Activated naive CD4-positive, alpha-beta T cell treated with anti-CD3 and anti-CD28 coated beads, Interleukin-2, amount 50 U/mL, for 72 hours (primary cell): Measurements from ENCODE around the gene RNU2-1. TPM values are rescaled to one million over a fixed set of nuclear protein-coding genes. Genes with fewer than 3 reads are reported as not detected.
A peak's percentile ranks its signal among the peaks of the same experiment; 100 is the strongest.
"Not testable (repeated sequence)": the region's sequence is repeated elsewhere in the genome, so short reads cannot be mapped to it uniquely, and the experiment has no call there.

Experiments
- ATAC-seq, 2 donors: fragments of 150-1000 bp; cut with Tn5 transposase; 2 replicates each; pipeline ENCODE4 v1.10.0; 2021; ENCODE audit warnings: mild to moderate bottlenecking in 2 of 2, moderate library complexity in 2 of 2
- DNase-seq, 2 donors: peaks; one replicate each; pipeline ENCODE4 v3.0.0; 2021 to 2022; ENCODE audit warnings: low spot score in 2 of 2
- H3K27ac Mint-ChIP-seq, 2 donors: one replicate each; pipeline ENCODE4 v1.8.0; 2022; ENCODE audit warnings: mild to moderate bottlenecking in 2 of 2, mixed read lengths in 2 of 2
- H3K36me3 Mint-ChIP-seq, 2 donors: one replicate each; pipeline ENCODE4 v1.8.0; 2022; ENCODE audit warnings: mixed read lengths in 2 of 2
- H3K9me3 Mint-ChIP-seq, 2 donors: one replicate each; pipeline ENCODE4 v1.8.0; 2022; ENCODE audit warnings: mixed read lengths in 2 of 2
- total RNA-seq, 2 donors: library from RNA; stranded (reverse); gene quantifications; one replicate each; pipeline ENCODE4 v1.2.3, GENCODE V29; 2022

RNU2-1 gene
- total RNA-seq, 2 donors from 2014 or later, result 5,470 to 5,569 TPM

- Mint-ChIP-seq H3K36me3 (peaks cover 5 to 7% of the 10 kb centered on the region in 2 donors), H3K27ac (peak overlapping the region in 1 of 2 donors; percentile 61), H3K9me3 (no peaks in the 10 kb centered on the region)
- DNase-seq (no peak), ATAC-seq (no peak)
Measured at GRCh38 chr17:43219746-43220380, 13.9 kb downstream of the RNU2-1 start.

GRCh38 chr17:43219001-43219400, 14.8 kb downstream of the RNU2-1 start:
- peaks cover 5 to 9% of the 10 kb centered on the region in 2 donors for H3K36me3 Mint-ChIP-seq
- no peaks in the 10 kb centered on the region for H3K9me3 Mint-ChIP-seq
- no peak for DNase-seq
- no peak for ATAC-seq
- peak overlapping the region; percentile 61 to 84 for H3K27ac Mint-ChIP-seq

GRCh38 chr17:43217614-43218087, 16.1 kb downstream of the RNU2-1 start:
- no peaks in the 10 kb centered on the region for H3K9me3 Mint-ChIP-seq
- peak; percentile 94 to 95 for ATAC-seq

GRCh38 chr17:43216762-43217613, 16.8 kb downstream of the RNU2-1 start:
- ATAC-seq, result no peak
- DNase-seq, result no peak
- H3K9me3 Mint-ChIP-seq, result no peaks in the 10 kb centered on the region
- peak overlapping the region; percentile 85 to 91 for H3K27ac Mint-ChIP-seq
- peaks cover 12 to 13% of the 10 kb centered on the region in 2 donors for H3K36me3 Mint-ChIP-seq

More at GRCh38 chr17:43217614-43218087, 16.1 kb downstream of the RNU2-1 start:
- DNase-seq, result peak in 1 of 2 donors; percentile 58
- Mint-ChIP-seq H3K36me3 (peaks cover 5 to 13% of the 10 kb centered on the region in 2 donors), H3K27ac (peak overlapping the region; percentile 85 to 91)

- Mint-ChIP-seq H3K9me3 (no peaks in the 10 kb centered on the region), H3K36me3 (peaks cover 13 to 14% of the 10 kb centered on the region in 2 donors), H3K27ac (peak overlapping the region in 1 of 2 donors; percentile 34)
- ATAC-seq (no peak), DNase-seq (no peak)
Measured at GRCh38 chr17:43216369-43216761, 17.4 kb downstream of the RNU2-1 start.

GRCh38 chr17:43215341-43215740, 18.4 kb downstream of the RNU2-1 start:
- H3K36me3 Mint-ChIP-seq, result peaks cover 19% of the 10 kb centered on the region in 2 donors
- no peak for ATAC-seq

GRCh38 chr17:43213545-43213944, 20.2 kb downstream of the RNU2-1 start:
- Mint-ChIP-seq H3K36me3 (peaks cover 19% of the 10 kb centered on the region in 2 donors), H3K9me3 (no peaks in the 10 kb centered on the region), H3K27ac (peak overlapping the region in 1 of 2 donors; percentile 91)
- DNase-seq (no peak), ATAC-seq (no peak)

More at GRCh38 chr17:43215341-43215740, 18.4 kb downstream of the RNU2-1 start:
- Mint-ChIP-seq H3K9me3 (no peaks in the 10 kb centered on the region), H3K27ac (no peak overlapping the region)
- no peak for DNase-seq

- H3K36me3 Mint-ChIP-seq, result peaks cover 19% of the 10 kb centered on the region in 2 donors
- ATAC-seq (no peak), DNase-seq (no peak)
- no peaks in the 10 kb centered on the region for H3K9me3 Mint-ChIP-seq
- peak overlapping the region; percentile 91 to 97 for H3K27ac Mint-ChIP-seq
Measured at GRCh38 chr17:43212641-43213490, 20.9 kb downstream of the RNU2-1 start.

- ATAC-seq (peak; percentile 95), DNase-seq (peak; percentile 74 to 81)
- peaks cover 19% of the 10 kb centered on the region in 2 donors for H3K36me3 Mint-ChIP-seq
- H3K27ac Mint-ChIP-seq, result peak within 1 kb of the TSS; percentile 91 to 97
- no peaks in the 10 kb centered on the region for H3K9me3 Mint-ChIP-seq
Measured at GRCh38 chr17:43211480-43212402, 22.0 kb downstream of the RNU2-1 start, which contains the start of gene TMEM106A. Gene TMEM106A, plus strand, starts transcription at chr17:43211875. Its CDS starts 1,167 bp downstream, at chr17:43213042.

GRCh38 chr17:43211123-43211479, 22.7 kb downstream of the RNU2-1 start:
- peak overlapping the region; percentile 91 to 97 for H3K27ac Mint-ChIP-seq
- peaks cover 19% of the 10 kb centered on the region in 2 donors for H3K36me3 Mint-ChIP-seq
- H3K9me3 Mint-ChIP-seq, result no peaks in the 10 kb centered on the region
- no peak for ATAC-seq
- no peak for DNase-seq

GRCh38 chr17:43210576-43210975, 23.2 kb downstream of the RNU2-1 start:
- peak overlapping the region; percentile 91 for H3K27ac Mint-ChIP-seq
- H3K36me3 Mint-ChIP-seq, result peaks cover 14 to 19% of the 10 kb centered on the region in 2 donors
- H3K9me3 Mint-ChIP-seq, result no peaks in the 10 kb centered on the region
- ATAC-seq (no peak), DNase-seq (no peak)

- DNase-seq, ATAC-seq, H3K9me3 Mint-ChIP-seq: not testable (repeated sequence)
- H3K27ac Mint-ChIP-seq, result peak overlapping the region in 1 of 2 donors; percentile 44
- peaks cover 0 to 19% of the 10 kb centered on the region in 2 donors for H3K36me3 Mint-ChIP-seq
Measured at GRCh38 chr17:43203013-43203412, 30.8 kb downstream of the RNU2-1 start.

- ATAC-seq (peak; percentile 9 to 57), DNase-seq (no peak)
- peak overlapping the region; percentile 74 to 96 for H3K27ac Mint-ChIP-seq
Measured at GRCh38 chr17:43200127-43200526, 33.6 kb downstream of the RNU2-1 start.

GRCh38 chr17:43199633-43200032, 34.1 kb downstream of the RNU2-1 start:
- Mint-ChIP-seq H3K36me3 (peaks cover 10 to 33% of the 10 kb centered on the region in 2 donors), H3K27ac (peak overlapping the region; percentile 74 to 96), H3K9me3 (no peaks in the 10 kb centered on the region)
- DNase-seq (no peak), ATAC-seq (peak; percentile 50 to 96)

More at GRCh38 chr17:43200127-43200526, 33.6 kb downstream of the RNU2-1 start:
- Mint-ChIP-seq H3K9me3 (no peaks in the 10 kb centered on the region), H3K36me3 (peaks cover 10 to 33% of the 10 kb centered on the region in 2 donors)

- Mint-ChIP-seq H3K9me3 (no peaks in the 10 kb centered on the region), H3K27ac (no peak overlapping the region), H3K36me3 (peaks cover 15 to 20% of the 10 kb centered on the region in 2 donors)
- no peak for DNase-seq
- ATAC-seq, result no peak
Measured at GRCh38 chr17:43193251-43193650, 40.5 kb downstream of the RNU2-1 start.
